H1 (cell line): Measurements from ENCODE around the gene HOMER3. TPM values are rescaled to one million over a fixed set of nuclear protein-coding genes. Genes with fewer than 3 reads are reported as not detected.

ENCODE experiments used
- CREB1 ChIP-seq: IDR thresholded peaks from 2 replicates; pipeline ENCODE4 v1.6.1; 2012; ENCODE audit warnings: inconsistent platforms
- SUZ12 ChIP-seq: fragments of 200-600 bp; sonication (generic); IDR thresholded peaks from 2 replicates; pipeline ENCODE4 v1.6.1; 2012; ENCODE audit warnings: mild to moderate bottlenecking, inconsistent platforms, low read length, moderate library complexity, mixed read lengths
- TAF1 ChIP-seq: IDR thresholded peaks from 2 replicates; pipeline ENCODE4 v1.6.1; 2011; ENCODE audit warnings: mild to moderate bottlenecking, low read depth, low read length
- YY1 ChIP-seq: IDR thresholded peaks from 2 replicates; pipeline ENCODE4 v1.6.1; 2011; ENCODE audit warnings: low read depth, mild to moderate bottlenecking, low read length
- polyA plus RNA-seq, 7 experiments: library from polyadenylated mRNA; depleted of rRNA in 3 of 7; stranded (reverse) in 5 of 7; unstranded in 2 of 7; fragments of >200 nt in 5 of 7; fragments of 200-250 nt in 2 of 7; gene quantifications; 1 replicate in 5 of 7; 2 replicates in 1 of 7; 4 replicates in 1 of 7; pipeline versions ENCODE4 v1.2.1 to v1.2.3, GENCODE V29; 2011 to 2013; ENCODE audit warnings: missing spikeins in 2 of 7, mixed read lengths in 2 of 7
- total RNA-seq: library from RNA; stranded (reverse); fragmentation: NEBNext Ultra II Directional; extraction: Animal tissue kit (Norgen Biotek cat#: 25700); gene quantifications from 2 replicates; pipeline ENCODE4 v1.2.1, GENCODE V29; 2021
- TF ChIP-seq, protein P1 (sequence below): fragments of 300-600 bp; sonication (generic); IDR thresholded peaks from 2 replicates; pipeline ENCODE4 v1.7.1; 2012; ENCODE audit warnings: low read length, moderate library complexity, mild to moderate bottlenecking, inconsistent platforms; ENCODE audit not compliant: insufficient replicate concordance

HOMER3 gene
- total and polyA plus RNA-seq, 2 of the 8 experiments (the other 6 are each of a cell fraction or from before 2014, with no cell fraction given): 28.3 to 41.6 TPM

DNA sequence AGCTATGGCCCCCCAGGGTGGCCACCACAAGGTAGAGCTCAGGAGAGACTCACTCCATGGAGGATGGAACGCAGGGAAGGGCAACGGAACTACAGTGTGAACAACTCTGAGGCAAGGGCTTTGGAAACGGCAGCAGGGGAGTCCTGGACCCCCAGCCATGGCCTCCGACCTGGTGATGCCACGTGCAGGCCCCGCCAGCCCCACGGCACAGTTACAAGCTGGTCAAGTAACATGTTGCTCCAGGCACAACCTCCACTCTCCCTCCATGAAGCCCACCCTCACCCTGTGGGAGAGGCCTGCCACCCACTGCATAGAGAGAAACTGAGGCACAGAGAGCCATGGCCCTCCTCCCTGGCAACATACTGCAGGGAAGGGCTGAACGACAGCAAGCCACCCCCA, 36.0 kb downstream of the HOMER3 start (continued):
- TF ChIP-seq, protein P1, sequence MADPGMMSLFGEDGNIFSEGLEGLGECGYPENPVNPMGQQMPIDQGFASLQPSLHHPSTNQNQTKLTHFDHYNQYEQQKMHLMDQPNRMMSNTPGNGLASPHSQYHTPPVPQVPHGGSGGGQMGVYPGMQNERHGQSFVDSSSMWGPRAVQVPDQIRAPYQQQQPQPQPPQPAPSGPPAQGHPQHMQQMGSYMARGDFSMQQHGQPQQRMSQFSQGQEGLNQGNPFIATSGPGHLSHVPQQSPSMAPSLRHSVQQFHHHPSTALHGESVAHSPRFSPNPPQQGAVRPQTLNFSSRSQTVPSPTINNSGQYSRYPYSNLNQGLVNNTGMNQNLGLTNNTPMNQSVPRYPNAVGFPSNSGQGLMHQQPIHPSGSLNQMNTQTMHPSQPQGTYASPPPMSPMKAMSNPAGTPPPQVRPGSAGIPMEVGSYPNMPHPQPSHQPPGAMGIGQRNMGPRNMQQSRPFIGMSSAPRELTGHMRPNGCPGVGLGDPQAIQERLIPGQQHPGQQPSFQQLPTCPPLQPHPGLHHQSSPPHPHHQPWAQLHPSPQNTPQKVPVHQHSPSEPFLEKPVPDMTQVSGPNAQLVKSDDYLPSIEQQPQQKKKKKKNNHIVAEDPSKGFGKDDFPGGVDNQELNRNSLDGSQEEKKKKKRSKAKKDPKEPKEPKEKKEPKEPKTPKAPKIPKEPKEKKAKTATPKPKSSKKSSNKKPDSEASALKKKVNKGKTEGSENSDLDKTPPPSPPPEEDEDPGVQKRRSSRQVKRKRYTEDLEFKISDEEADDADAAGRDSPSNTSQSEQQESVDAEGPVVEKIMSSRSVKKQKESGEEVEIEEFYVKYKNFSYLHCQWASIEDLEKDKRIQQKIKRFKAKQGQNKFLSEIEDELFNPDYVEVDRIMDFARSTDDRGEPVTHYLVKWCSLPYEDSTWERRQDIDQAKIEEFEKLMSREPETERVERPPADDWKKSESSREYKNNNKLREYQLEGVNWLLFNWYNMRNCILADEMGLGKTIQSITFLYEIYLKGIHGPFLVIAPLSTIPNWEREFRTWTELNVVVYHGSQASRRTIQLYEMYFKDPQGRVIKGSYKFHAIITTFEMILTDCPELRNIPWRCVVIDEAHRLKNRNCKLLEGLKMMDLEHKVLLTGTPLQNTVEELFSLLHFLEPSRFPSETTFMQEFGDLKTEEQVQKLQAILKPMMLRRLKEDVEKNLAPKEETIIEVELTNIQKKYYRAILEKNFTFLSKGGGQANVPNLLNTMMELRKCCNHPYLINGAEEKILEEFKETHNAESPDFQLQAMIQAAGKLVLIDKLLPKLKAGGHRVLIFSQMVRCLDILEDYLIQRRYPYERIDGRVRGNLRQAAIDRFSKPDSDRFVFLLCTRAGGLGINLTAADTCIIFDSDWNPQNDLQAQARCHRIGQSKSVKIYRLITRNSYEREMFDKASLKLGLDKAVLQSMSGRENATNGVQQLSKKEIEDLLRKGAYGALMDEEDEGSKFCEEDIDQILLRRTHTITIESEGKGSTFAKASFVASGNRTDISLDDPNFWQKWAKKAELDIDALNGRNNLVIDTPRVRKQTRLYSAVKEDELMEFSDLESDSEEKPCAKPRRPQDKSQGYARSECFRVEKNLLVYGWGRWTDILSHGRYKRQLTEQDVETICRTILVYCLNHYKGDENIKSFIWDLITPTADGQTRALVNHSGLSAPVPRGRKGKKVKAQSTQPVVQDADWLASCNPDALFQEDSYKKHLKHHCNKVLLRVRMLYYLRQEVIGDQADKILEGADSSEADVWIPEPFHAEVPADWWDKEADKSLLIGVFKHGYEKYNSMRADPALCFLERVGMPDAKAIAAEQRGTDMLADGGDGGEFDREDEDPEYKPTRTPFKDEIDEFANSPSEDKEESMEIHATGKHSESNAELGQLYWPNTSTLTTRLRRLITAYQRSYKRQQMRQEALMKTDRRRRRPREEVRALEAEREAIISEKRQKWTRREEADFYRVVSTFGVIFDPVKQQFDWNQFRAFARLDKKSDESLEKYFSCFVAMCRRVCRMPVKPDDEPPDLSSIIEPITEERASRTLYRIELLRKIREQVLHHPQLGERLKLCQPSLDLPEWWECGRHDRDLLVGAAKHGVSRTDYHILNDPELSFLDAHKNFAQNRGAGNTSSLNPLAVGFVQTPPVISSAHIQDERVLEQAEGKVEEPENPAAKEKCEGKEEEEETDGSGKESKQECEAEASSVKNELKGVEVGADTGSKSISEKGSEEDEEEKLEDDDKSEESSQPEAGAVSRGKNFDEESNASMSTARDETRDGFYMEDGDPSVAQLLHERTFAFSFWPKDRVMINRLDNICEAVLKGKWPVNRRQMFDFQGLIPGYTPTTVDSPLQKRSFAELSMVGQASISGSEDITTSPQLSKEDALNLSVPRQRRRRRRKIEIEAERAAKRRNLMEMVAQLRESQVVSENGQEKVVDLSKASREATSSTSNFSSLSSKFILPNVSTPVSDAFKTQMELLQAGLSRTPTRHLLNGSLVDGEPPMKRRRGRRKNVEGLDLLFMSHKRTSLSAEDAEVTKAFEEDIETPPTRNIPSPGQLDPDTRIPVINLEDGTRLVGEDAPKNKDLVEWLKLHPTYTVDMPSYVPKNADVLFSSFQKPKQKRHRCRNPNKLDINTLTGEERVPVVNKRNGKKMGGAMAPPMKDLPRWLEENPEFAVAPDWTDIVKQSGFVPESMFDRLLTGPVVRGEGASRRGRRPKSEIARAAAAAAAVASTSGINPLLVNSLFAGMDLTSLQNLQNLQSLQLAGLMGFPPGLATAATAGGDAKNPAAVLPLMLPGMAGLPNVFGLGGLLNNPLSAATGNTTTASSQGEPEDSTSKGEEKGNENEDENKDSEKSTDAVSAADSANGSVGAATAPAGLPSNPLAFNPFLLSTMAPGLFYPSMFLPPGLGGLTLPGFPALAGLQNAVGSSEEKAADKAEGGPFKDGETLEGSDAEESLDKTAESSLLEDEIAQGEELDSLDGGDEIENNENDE: no peak
- TF ChIP-seq YY1: no peak
- no peak for TF ChIP-seq SUZ12
- TF ChIP-seq TAF1: no peak
- no peak for TF ChIP-seq CREB1
